ENCODE results near the gene GRPEL1. TPM values are rescaled to one million over a fixed set of nuclear protein-coding genes. Genes with fewer than 3 reads are reported as not detected.

Gene GRPEL1
- total RNA-seq, 1 experiment from 2014 or later = 40.7 TPM

- Mint-ChIP-seq H3K4me1 (peaks cover 8 to 13% of the 10 kb centered on the region in 2 experiments), H3K9me3 (no peaks in the 10 kb centered on the region; a peak in 1 of 5 replicates), H3K27me3 (ENCODE audit: low read depth) (no peaks in the 10 kb centered on the region; the same call in 1 of the 2 replicates), H3K36me3 (ENCODE audit: insufficient read depth in 1 of 3, low read depth in 3 of 3) (peaks cover 22 to 73% (median 47%) of the 10 kb centered on the region in 3 experiments), H3K27ac (peak overlapping the region in 2 of 3 experiments; percentile 31 to 81; a peak in 1 of 7 replicates), H3K4me3 (no peak overlapping the region)
- no peak overlapping the region for H2BK5ac ChIP-seq (ENCODE audit: insufficient read length, low read length)
- no peak for DNase-seq
- no peak overlapping the region for H3K14ac ChIP-seq (ENCODE audit: insufficient read depth, low read length)
- no peak overlapping the region for H3K56ac ChIP-seq (ENCODE audit: insufficient read length, low read depth, low read length)
- H3K79me1 ChIP-seq (ENCODE audit: insufficient read depth, low read depth, low read length, poor library complexity, severe bottlenecking) = no peaks in the 10 kb centered on the region
- H3K4me1 ChIP-seq (ENCODE audit: insufficient read depth, low read length) = no peaks in the 10 kb centered on the region
- no peak overlapping the region for H3K23ac ChIP-seq (ENCODE audit: insufficient read length, low read depth, low read length)
- no peak overlapping the region for H3K18ac ChIP-seq (ENCODE audit: insufficient read length, low read depth, low read length)
- H4K20me1 ChIP-seq (ENCODE audit: control insufficient read depth, insufficient read depth, insufficient read length) = no peaks in the 10 kb centered on the region
- H3K9ac ChIP-seq (ENCODE audit: extremely low read depth, insufficient read length, low read length) = no peak overlapping the region
- no peak for TF ChIP-seq CTCF (conservative IDR thresholded peaks at IDR 0.05)
- no peak overlapping the region for H2AFZ ChIP-seq (ENCODE audit: low read length)
- WGBS (ENCODE audit: extremely low coverage, insufficient read length, low lambda C conversion rate) = no CpG with 5 or more reads among the region's 10 CpGs
- H2BK120ac ChIP-seq (ENCODE audit: low read depth, low read length, poor library complexity, severe bottlenecking) = no peak overlapping the region
- no peak overlapping the region for H3K4ac ChIP-seq (ENCODE audit: low read depth, low read length)
- no peak overlapping the region for H4K91ac ChIP-seq (ENCODE audit: insufficient read length, low read depth, low read length)
- H3K79me2 ChIP-seq (ENCODE audit: insufficient read depth, low read length) = no peaks in the 10 kb centered on the region
- no peaks in the 10 kb centered on the region for H3K9me3 ChIP-seq (ENCODE audit: control insufficient read depth, low read depth, low read length)
- H3K4me2 ChIP-seq (ENCODE audit: insufficient read depth, insufficient read length, low read length) = no peak overlapping the region
- no peak overlapping the region for H3T11ph ChIP-seq (ENCODE audit: low read length)
- no peak overlapping the region for H3K27ac ChIP-seq (ENCODE audit: insufficient read length, low read depth, low read length)
- no peaks in the 10 kb centered on the region for H3K23me2 ChIP-seq (ENCODE audit: insufficient read length, low read depth, low read length, poor library complexity, severe bottlenecking)
- H4K5ac ChIP-seq (ENCODE audit: insufficient read length, low read depth, low read length) = no peak overlapping the region
- no peak overlapping the region for H2BK15ac ChIP-seq (ENCODE audit: low read depth, low read length)
- H2BK12ac ChIP-seq (ENCODE audit: insufficient read length, low read depth, low read length) = no peak overlapping the region
- no peaks in the 10 kb centered on the region; the same call in 1 of the 2 replicates for H3K27me3 ChIP-seq (ENCODE audit: insufficient read depth, low read length)
- no peak overlapping the region for H2BK20ac ChIP-seq (ENCODE audit: low read depth, low read length, poor library complexity, severe bottlenecking)
- H2AK5ac ChIP-seq (ENCODE audit: insufficient read length, low read length) = no peak overlapping the region
- H4K8ac ChIP-seq (replicated peaks; ENCODE audit: insufficient read length, low read depth, low read length) = no peak overlapping the region
These were observed 48.5 kb downstream of the GRPEL1 start for GRCh38 chr4:7019367-7019766.

Measured in H9 (cell line).